Mononuclear cell (primary cell): ENCODE data around the gene OPRL1. TPM values are rescaled to one million over a fixed set of nuclear protein-coding genes. Genes with fewer than 3 reads are reported as not detected.

ENCODE experiments used
- H3K27me3 ChIP-seq: 2 replicates; pipeline ENCODE4 v1.6.0; 2011; ENCODE audit warnings: low read length, control low read depth; ENCODE audit not compliant: insufficient read depth
- H3K4me1 ChIP-seq: 2 replicates; pipeline ENCODE4 v1.5.1; 2011; ENCODE audit warnings: mild to moderate bottlenecking, low read length, control low read depth; ENCODE audit not compliant: insufficient read depth
- H3K4me3 ChIP-seq: 2 replicates; pipeline ENCODE4 v1.5.1; 2011; ENCODE audit warnings: mild to moderate bottlenecking, low read length, moderate library complexity
- H3K9me3 ChIP-seq: 2 replicates; pipeline ENCODE4 v1.5.1; 2011; ENCODE audit warnings: low read depth, mild to moderate bottlenecking, control low read depth, low read length
- total RNA-seq: library from RNA; depleted of rRNA; stranded (reverse); fragments of >200 nt; gene quantifications from one replicate; pipeline ENCODE4 v1.2.3, GENCODE V29; 2012

The OPRL1 gene
- total RNA-seq, 1 donor = 1.3 TPM

GRCh38 chr20:64105846-64106434, 26.1 kb downstream of the OPRL1 start:
- no peak overlapping the region for H3K4me3 ChIP-seq
- no peaks in the 10 kb centered on the region for H3K9me3 ChIP-seq
- peaks cover 21% of the 10 kb centered on the region for H3K4me1 ChIP-seq
- peaks cover 16% of the 10 kb centered on the region for H3K27me3 ChIP-seq

- H3K27me3 ChIP-seq = peaks cover 10% of the 10 kb centered on the region
- no peaks in the 10 kb centered on the region for H3K9me3 ChIP-seq
- peaks cover 16% of the 10 kb centered on the region for H3K4me1 ChIP-seq
Measured at GRCh38 chr20:64106435-64106961, 26.6 kb downstream of the OPRL1 start.

DNA sequence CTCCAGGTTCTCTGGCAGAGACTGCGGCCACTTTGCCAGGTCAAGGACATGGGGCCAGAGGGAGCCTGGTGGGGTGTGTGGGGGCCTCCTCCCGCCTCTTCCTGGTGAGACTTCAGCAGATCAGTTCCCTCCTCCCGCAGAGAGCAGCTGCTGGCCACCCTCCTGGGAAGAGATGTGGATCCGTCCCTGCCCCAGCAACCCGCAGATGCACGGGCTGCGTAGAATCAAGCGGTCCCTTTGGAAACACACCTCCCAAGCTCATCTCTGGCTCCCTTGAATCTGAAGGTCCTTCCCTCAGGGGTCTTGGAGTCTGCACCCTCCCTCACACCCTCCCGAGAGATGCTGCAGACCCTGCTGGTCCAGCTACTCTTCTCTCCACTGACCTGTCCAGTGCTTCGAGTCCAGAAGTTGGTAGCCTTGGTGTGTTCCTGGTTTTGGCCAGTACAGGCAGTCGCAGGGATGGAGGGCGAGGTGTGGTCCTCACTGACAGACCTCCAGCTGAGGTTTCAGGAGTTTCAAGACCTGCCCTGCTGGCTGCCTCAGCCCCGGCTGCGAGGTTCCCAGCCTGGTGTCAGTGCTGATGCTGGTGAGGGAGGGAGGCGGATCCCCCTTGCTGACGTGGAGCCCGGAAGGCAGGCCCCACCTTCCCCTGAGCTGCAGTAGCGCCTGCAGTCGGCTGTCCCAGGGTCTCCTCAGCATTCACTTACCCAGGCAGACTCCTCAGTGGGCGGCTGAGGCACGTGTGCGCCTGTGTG, 27.3 kb downstream of the OPRL1 start, which contains the start of gene NPBWR2:
Gene NPBWR2, minus strand, starts transcription at position 585 of the 755 bp plus-strand sequence. CDS start 734 bp downstream, outside the sequence.
- H3K27me3 ChIP-seq = peaks cover 5% of the 10 kb centered on the region
- no peaks in the 10 kb centered on the region for H3K9me3 ChIP-seq
- peaks cover 10% of the 10 kb centered on the region for H3K4me1 ChIP-seq
- no peak within 1 kb of the TSS for H3K4me3 ChIP-seq

More at GRCh38 chr20:64106435-64106961, 26.6 kb downstream of the OPRL1 start:
- no peak overlapping the region for H3K4me3 ChIP-seq

- Histone ChIP-seq H3K27me3 (peaks cover 3% of the 10 kb centered on the region), H3K4me3 (no peak overlapping the region), H3K4me1 (peaks cover 10% of the 10 kb centered on the region), H3K9me3 (no peaks in the 10 kb centered on the region)
Measured at GRCh38 chr20:64107736-64108457, 28.0 kb downstream of the OPRL1 start.

DNA sequence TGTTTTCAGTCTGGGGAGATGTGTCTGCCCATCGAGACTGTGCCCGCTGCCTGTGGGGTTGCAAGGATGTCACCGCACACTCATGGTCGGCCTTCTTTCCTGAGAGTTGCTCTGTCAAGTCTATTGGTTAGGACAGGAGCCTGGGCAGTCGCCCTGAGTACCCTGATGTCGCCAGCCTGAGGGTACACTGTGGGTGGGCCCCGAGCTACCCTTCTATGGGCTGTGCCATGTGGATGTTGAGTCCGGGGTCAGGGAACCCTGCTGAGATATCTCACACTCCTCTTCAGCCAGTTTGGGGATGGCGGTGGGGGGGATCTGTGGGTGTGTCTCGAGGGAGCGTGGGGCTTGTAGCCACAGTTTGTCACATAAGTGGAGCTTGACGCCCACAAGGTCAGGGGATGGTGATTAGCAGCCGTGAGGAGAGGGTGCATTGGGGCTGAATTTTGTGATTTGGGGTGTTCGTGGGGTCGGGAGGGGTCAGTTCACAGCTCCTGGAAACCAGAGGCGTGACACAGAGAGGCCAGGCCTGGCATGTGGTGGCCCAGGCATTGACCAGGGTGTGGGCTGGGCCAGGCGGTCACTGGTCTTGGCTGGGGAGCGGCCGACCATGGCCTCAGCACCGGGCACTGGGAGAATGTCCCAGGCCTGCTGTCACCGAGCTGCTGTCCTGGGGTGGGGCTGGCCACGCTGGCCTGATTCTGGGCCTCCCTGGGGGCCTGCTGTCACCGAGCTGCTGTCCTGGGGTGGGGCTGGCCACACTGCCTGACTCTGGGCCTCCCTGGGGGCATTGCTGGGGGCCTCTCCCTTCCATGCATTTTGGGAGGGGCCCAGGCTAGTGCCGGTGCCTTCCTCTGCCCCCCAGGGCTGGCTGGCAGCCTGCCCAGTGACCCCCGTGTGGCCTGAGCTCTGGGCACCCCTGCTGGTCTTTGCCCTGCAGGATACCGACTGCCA, 29.1 kb downstream of the OPRL1 start:
- Histone ChIP-seq H3K27me3 (no peaks in the 10 kb centered on the region), H3K4me3 (no peak overlapping the region), H3K4me1 (peaks cover 10% of the 10 kb centered on the region), H3K9me3 (no peaks in the 10 kb centered on the region)

- no peak overlapping the region for H3K4me3 ChIP-seq
- peaks cover 10% of the 10 kb centered on the region for H3K4me1 ChIP-seq
- no peaks in the 10 kb centered on the region for H3K27me3 ChIP-seq
- H3K9me3 ChIP-seq = no peaks in the 10 kb centered on the region
Measured at GRCh38 chr20:64109831-64110391, 30.0 kb downstream of the OPRL1 start.

- H3K4me3 ChIP-seq = no peak overlapping the region
- H3K9me3 ChIP-seq = no peaks in the 10 kb centered on the region
- H3K4me1 ChIP-seq = peaks cover 10% of the 10 kb centered on the region
- no peaks in the 10 kb centered on the region for H3K27me3 ChIP-seq
Measured at GRCh38 chr20:64110411-64111068, 30.7 kb downstream of the OPRL1 start.

GRCh38 chr20:64111841-64112641, 32.2 kb downstream of the OPRL1 start:
- H3K4me3 ChIP-seq = no peak overlapping the region

GRCh38 chr20:64112691-64113443, 33.0 kb downstream of the OPRL1 start:
- Histone ChIP-seq H3K27me3 (no peaks in the 10 kb centered on the region), H3K9me3 (no peaks in the 10 kb centered on the region), H3K4me1 (peaks cover 1% of the 10 kb centered on the region), H3K4me3 (no peak overlapping the region)

More at GRCh38 chr20:64111841-64112641, 32.2 kb downstream of the OPRL1 start:
- H3K4me1 ChIP-seq = peaks cover 9% of the 10 kb centered on the region
- H3K27me3 ChIP-seq = no peaks in the 10 kb centered on the region
- no peaks in the 10 kb centered on the region for H3K9me3 ChIP-seq

GRCh38 chr20:64113444-64113775, 33.5 kb downstream of the OPRL1 start:
- Histone ChIP-seq H3K9me3 (no peaks in the 10 kb centered on the region), H3K4me3 (no peak overlapping the region), H3K27me3 (no peaks in the 10 kb centered on the region), H3K4me1 (no peaks in the 10 kb centered on the region)

- no peaks in the 10 kb centered on the region for H3K9me3 ChIP-seq
- H3K4me3 ChIP-seq = no peak overlapping the region
- no peaks in the 10 kb centered on the region for H3K27me3 ChIP-seq
- H3K4me1 ChIP-seq = no peaks in the 10 kb centered on the region
Measured at GRCh38 chr20:64113796-64114355, 34.0 kb downstream of the OPRL1 start.

GRCh38 chr20:64114356-64114971, 34.6 kb downstream of the OPRL1 start:
- H3K9me3 ChIP-seq = no peaks in the 10 kb centered on the region
- no peaks in the 10 kb centered on the region for H3K4me1 ChIP-seq
- H3K4me3 ChIP-seq = no peak overlapping the region
- H3K27me3 ChIP-seq = no peaks in the 10 kb centered on the region
